ENCODE results near the gene SMTNL2.
"Not testable (repeated sequence)": the region's sequence is repeated elsewhere in the genome, so short reads cannot be mapped to it uniquely, and the experiment has no call there.

Gene SMTNL2

GRCh38 chr17:4588391-4588790 lies 4.1 kb downstream of the SMTNL2 start:
- Mint-ChIP-seq H3K27ac (no peak overlapping the region), H3K27me3 (peaks cover 42 to 82% of the 10 kb centered on the region in 2 donors), H3K4me3 (no peak overlapping the region), H3K9me3 (no peaks in the 10 kb centered on the region), H3K4me1 (ENCODE audit: low read depth in 2 of 2) (peaks cover 4 to 5% of the 10 kb centered on the region in 2 donors), H3K36me3 (ENCODE audit: insufficient read depth) (no peaks in the 10 kb centered on the region)
- no peak for DNase-seq
- ATAC-seq (replicated peaks) = no peak

GRCh38 chr17:4588898-4589625 lies 4.7 kb downstream of the SMTNL2 start:
- Mint-ChIP-seq H3K9me3 (no peaks in the 10 kb centered on the region), H3K27me3 (peaks cover 36 to 82% of the 10 kb centered on the region in 2 donors), H3K36me3 (ENCODE audit: insufficient read depth) (no peaks in the 10 kb centered on the region), H3K4me1 (ENCODE audit: low read depth in 2 of 2) (peaks cover 0 to 4% of the 10 kb centered on the region in 2 donors), H3K4me3 (no peak overlapping the region), H3K27ac (no peak overlapping the region)
- ATAC-seq (replicated peaks) = no peak
- no peak for DNase-seq

- peaks cover 34 to 84% of the 10 kb centered on the region in 2 donors for H3K27me3 Mint-ChIP-seq
- DNase-seq; H3K4me3 Mint-ChIP-seq; H3K9me3 Mint-ChIP-seq; H3K4me1 Mint-ChIP-seq (ENCODE audit: low read depth in 2 of 2); ATAC-seq (replicated peaks); H3K27ac Mint-ChIP-seq; H3K36me3 Mint-ChIP-seq (ENCODE audit: insufficient read depth): not testable (repeated sequence)
Measured at GRCh38 chr17:4590042-4590441, 5.7 kb downstream of the SMTNL2 start.

- peaks cover 24 to 79% of the 10 kb centered on the region in 2 donors for H3K27me3 Mint-ChIP-seq
- peaks cover 5 to 9% of the 10 kb centered on the region in 2 donors for H3K4me1 Mint-ChIP-seq (ENCODE audit: low read depth in 2 of 2)
- ATAC-seq (replicated peaks) (no peak), DNase-seq (no peak)
- no peak overlapping the region for H3K27ac Mint-ChIP-seq
- H3K9me3 Mint-ChIP-seq = no peaks in the 10 kb centered on the region
- no peak overlapping the region for H3K4me3 Mint-ChIP-seq
- H3K36me3 Mint-ChIP-seq (ENCODE audit: insufficient read depth) = no peaks in the 10 kb centered on the region
Measured at GRCh38 chr17:4590981-4591453, 6.7 kb downstream of the SMTNL2 start.

GRCh38 chr17:4591529-4591928 lies 7.2 kb downstream of the SMTNL2 start:
- Mint-ChIP-seq H3K9me3 (no peaks in the 10 kb centered on the region), H3K4me1 (ENCODE audit: low read depth in 2 of 2) (peaks cover 5 to 9% of the 10 kb centered on the region in 2 donors), H3K4me3 (no peak overlapping the region), H3K27ac (peak overlapping the region in 1 of 2 donors; percentile 35), H3K27me3 (peaks cover 19 to 73% of the 10 kb centered on the region in 2 donors), H3K36me3 (ENCODE audit: insufficient read depth) (no peaks in the 10 kb centered on the region)
- ATAC-seq (replicated peaks) (no peak), DNase-seq (no peak)

GRCh38 chr17:4592240-4593005 lies 8.1 kb downstream of the SMTNL2 start:
- Mint-ChIP-seq H3K4me3 (no peak overlapping the region), H3K9me3 (no peaks in the 10 kb centered on the region), H3K4me1 (ENCODE audit: low read depth in 2 of 2) (peaks cover 5 to 9% of the 10 kb centered on the region in 2 donors), H3K27ac (peak overlapping the region in 1 of 2 donors; percentile 35), H3K36me3 (ENCODE audit: insufficient read depth) (no peaks in the 10 kb centered on the region), H3K27me3 (peaks cover 22 to 73% of the 10 kb centered on the region in 2 donors)
- DNase-seq = no peak
- ATAC-seq (replicated peaks) = no peak

- H3K36me3 Mint-ChIP-seq (ENCODE audit: insufficient read depth) = no peaks in the 10 kb centered on the region
- H3K4me1 Mint-ChIP-seq (ENCODE audit: low read depth in 2 of 2) = peaks cover 5 to 9% of the 10 kb centered on the region in 2 donors
- no peaks in the 10 kb centered on the region for H3K9me3 Mint-ChIP-seq
- no peak overlapping the region for H3K4me3 Mint-ChIP-seq
- ATAC-seq (replicated peaks) (no peak), DNase-seq (no peak)
- peaks cover 28 to 77% of the 10 kb centered on the region in 2 donors for H3K27me3 Mint-ChIP-seq
- H3K27ac Mint-ChIP-seq = no peak overlapping the region
Measured at GRCh38 chr17:4593021-4593421, 8.7 kb downstream of the SMTNL2 start.

- H3K9me3 Mint-ChIP-seq = no peaks in the 10 kb centered on the region
- H3K27me3 Mint-ChIP-seq = peaks cover 35 to 76% of the 10 kb centered on the region in 2 donors
- H3K36me3 Mint-ChIP-seq (ENCODE audit: insufficient read depth) = no peaks in the 10 kb centered on the region
- no peak overlapping the region for H3K4me3 Mint-ChIP-seq
- ATAC-seq (replicated peaks) (no peak), DNase-seq (no peak)
- no peak overlapping the region for H3K27ac Mint-ChIP-seq
- H3K4me1 Mint-ChIP-seq (ENCODE audit: low read depth in 2 of 2) = peaks cover 5 to 7% of the 10 kb centered on the region in 2 donors
Measured at GRCh38 chr17:4594406-4594805, 10.1 kb downstream of the SMTNL2 start.

GRCh38 chr17:4594931-4595684 lies 10.8 kb downstream of the SMTNL2 start:
- no peaks in the 10 kb centered on the region for H3K9me3 Mint-ChIP-seq
- H3K4me1 Mint-ChIP-seq (ENCODE audit: low read depth in 2 of 2) = peaks cover 5 to 7% of the 10 kb centered on the region in 2 donors
- H3K36me3 Mint-ChIP-seq (ENCODE audit: insufficient read depth) = no peaks in the 10 kb centered on the region
- no peak overlapping the region for H3K4me3 Mint-ChIP-seq
- ATAC-seq (replicated peaks) (no peak), DNase-seq (peak in 1 of 3 experiments; percentile 11)
- H3K27me3 Mint-ChIP-seq = peaks cover 38 to 79% of the 10 kb centered on the region in 2 donors
- H3K27ac Mint-ChIP-seq = peak overlapping the region in 1 of 2 donors; percentile 62

GRCh38 chr17:4595685-4596342 lies 11.5 kb downstream of the SMTNL2 start:
- not testable (repeated sequence) for H3K36me3 Mint-ChIP-seq (ENCODE audit: insufficient read depth); ATAC-seq (replicated peaks); H3K4me3 Mint-ChIP-seq; DNase-seq; H3K4me1 Mint-ChIP-seq (ENCODE audit: low read depth in 2 of 2); H3K9me3 Mint-ChIP-seq; H3K27ac Mint-ChIP-seq
- H3K27me3 Mint-ChIP-seq = peaks cover 30 to 77% of the 10 kb centered on the region in 2 donors

- no peak for ATAC-seq (replicated peaks)
Measured at GRCh38 chr17:4596636-4597380, 12.5 kb downstream of the SMTNL2 start.

GRCh38 chr17:4597975-4598374 lies 13.6 kb downstream of the SMTNL2 start:
- no peak for ATAC-seq (replicated peaks)
- no peak overlapping the region for H3K27ac Mint-ChIP-seq
- H3K4me1 Mint-ChIP-seq (ENCODE audit: low read depth in 2 of 2) = peaks cover 5 to 7% of the 10 kb centered on the region in 2 donors
- no peaks in the 10 kb centered on the region for H3K36me3 Mint-ChIP-seq (ENCODE audit: insufficient read depth)
- no peak for DNase-seq
- H3K9me3 Mint-ChIP-seq = no peaks in the 10 kb centered on the region
- H3K4me3 Mint-ChIP-seq = no peak overlapping the region
- H3K27me3 Mint-ChIP-seq = peaks cover 23 to 60% of the 10 kb centered on the region in 2 donors

More at GRCh38 chr17:4596636-4597380, 12.5 kb downstream of the SMTNL2 start:
- no peak overlapping the region for H3K4me3 Mint-ChIP-seq
- peaks cover 23 to 67% of the 10 kb centered on the region in 2 donors for H3K27me3 Mint-ChIP-seq
- DNase-seq = no peak
- H3K27ac Mint-ChIP-seq = no peak overlapping the region
- H3K4me1 Mint-ChIP-seq (ENCODE audit: low read depth in 2 of 2) = peaks cover 5 to 7% of the 10 kb centered on the region in 2 donors
- H3K9me3 Mint-ChIP-seq = no peaks in the 10 kb centered on the region
- H3K36me3 Mint-ChIP-seq (ENCODE audit: insufficient read depth) = no peaks in the 10 kb centered on the region
